Brain microvascular endothelial cell (primary cell): ENCODE results near the gene ADAR.

Experiments used
- DNase-seq: peaks from one replicate; pipeline ENCODE4 v3.0.0-alpha.2; 2020
- H3K27ac ChIP-seq: fragments of 250-450 bp; sonication (Bioruptor Pico); 2 replicates; pipeline ENCODE4 v1.5.1; 2020; ENCODE audit warnings: mild to moderate bottlenecking, moderate library complexity
- H3K27me3 ChIP-seq: fragments of 250-450 bp; sonication (Bioruptor Pico); replicated peaks from 2 replicates; pipeline ENCODE4 v1.5.1; 2020; ENCODE audit warnings: mild to moderate bottlenecking
- H3K36me3 ChIP-seq: fragments of 250-450 bp; sonication (Bioruptor Pico); replicated peaks from 2 replicates; pipeline ENCODE4 v1.5.1; 2020; ENCODE audit warnings: mild to moderate bottlenecking
- H3K4me3 ChIP-seq: 2 replicates; pipeline ENCODE4 v1.5.1; 2011; ENCODE audit warnings: low read depth, mild to moderate bottlenecking, control low read depth, low read length, moderate library complexity
- in situ Hi-C: cut with HindIII; loops from 2 replicates; pipeline ENCODE4 v1.10.0; 2017; ENCODE audit warnings: low sequenced_read_pairs, low pct_ligation_motif_present
- TF ChIP-seq, protein P1 (sequence below): IDR thresholded peaks from 2 replicates; pipeline ENCODE4 v1.5.1; 2011; ENCODE audit warnings: low read depth, mild to moderate bottlenecking, moderate library complexity, low read length, control low read depth, inconsistent platforms; ENCODE audit errors: missing control alignments

Gene ADAR

DNA sequence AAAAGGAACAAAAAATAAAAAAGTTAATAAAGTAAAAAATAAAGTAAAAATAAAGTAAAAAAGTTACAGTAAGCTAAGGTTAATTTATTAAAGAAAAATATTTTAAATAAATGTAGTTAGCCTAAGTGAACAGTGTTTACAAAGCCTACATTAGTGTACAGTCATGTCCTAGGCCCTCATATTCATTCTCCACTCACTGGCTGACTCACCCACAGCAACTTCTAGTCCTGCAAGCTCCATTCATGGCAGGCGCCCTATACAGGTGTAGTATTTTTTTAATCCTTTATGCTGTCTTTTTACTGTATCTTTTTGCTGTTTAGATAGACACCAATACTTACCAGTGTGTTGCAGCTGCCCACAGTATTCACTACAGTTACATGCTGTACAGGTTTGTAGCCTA lies 12.4 kb downstream of the ADAR start:
- in situ Hi-C loops: no loop called here
- Histone ChIP-seq H3K36me3 (peaks cover 72% of the 10 kb centered on the region), H3K4me3 (no peak overlapping the region), H3K27me3 (no peaks in the 10 kb centered on the region), H3K27ac (no peak overlapping the region)
- DNase-seq: no peak
- TF ChIP-seq, protein P1, sequence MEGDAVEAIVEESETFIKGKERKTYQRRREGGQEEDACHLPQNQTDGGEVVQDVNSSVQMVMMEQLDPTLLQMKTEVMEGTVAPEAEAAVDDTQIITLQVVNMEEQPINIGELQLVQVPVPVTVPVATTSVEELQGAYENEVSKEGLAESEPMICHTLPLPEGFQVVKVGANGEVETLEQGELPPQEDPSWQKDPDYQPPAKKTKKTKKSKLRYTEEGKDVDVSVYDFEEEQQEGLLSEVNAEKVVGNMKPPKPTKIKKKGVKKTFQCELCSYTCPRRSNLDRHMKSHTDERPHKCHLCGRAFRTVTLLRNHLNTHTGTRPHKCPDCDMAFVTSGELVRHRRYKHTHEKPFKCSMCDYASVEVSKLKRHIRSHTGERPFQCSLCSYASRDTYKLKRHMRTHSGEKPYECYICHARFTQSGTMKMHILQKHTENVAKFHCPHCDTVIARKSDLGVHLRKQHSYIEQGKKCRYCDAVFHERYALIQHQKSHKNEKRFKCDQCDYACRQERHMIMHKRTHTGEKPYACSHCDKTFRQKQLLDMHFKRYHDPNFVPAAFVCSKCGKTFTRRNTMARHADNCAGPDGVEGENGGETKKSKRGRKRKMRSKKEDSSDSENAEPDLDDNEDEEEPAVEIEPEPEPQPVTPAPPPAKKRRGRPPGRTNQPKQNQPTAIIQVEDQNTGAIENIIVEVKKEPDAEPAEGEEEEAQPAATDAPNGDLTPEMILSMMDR: no peak

DNA sequence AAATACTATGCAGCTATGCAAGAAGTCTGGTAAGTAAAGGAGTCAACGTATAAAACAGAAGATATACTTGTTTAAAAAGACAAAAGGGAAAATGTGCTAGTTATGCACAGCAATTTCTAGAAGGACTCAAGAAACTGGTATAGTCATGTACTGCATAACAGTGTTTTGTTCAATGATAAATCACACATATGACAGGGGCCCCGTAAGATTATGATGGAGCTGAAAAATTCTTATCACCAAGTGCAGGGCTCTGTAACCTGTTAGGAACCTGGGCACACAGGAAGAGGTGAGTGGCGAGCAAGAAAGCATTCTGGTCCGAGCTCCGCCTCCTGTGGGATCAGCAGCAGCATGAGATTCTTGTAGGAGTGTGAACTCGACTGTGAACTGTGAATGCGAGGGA lies 13.2 kb downstream of the ADAR start:
- in situ Hi-C loops: no loop called here
- DNase-seq: no peak
- TF ChIP-seq, protein P1: no peak
- Histone ChIP-seq H3K36me3 (peaks cover 77% of the 10 kb centered on the region), H3K27me3 (no peaks in the 10 kb centered on the region), H3K4me3 (no peak overlapping the region), H3K27ac (no peak overlapping the region)

DNA sequence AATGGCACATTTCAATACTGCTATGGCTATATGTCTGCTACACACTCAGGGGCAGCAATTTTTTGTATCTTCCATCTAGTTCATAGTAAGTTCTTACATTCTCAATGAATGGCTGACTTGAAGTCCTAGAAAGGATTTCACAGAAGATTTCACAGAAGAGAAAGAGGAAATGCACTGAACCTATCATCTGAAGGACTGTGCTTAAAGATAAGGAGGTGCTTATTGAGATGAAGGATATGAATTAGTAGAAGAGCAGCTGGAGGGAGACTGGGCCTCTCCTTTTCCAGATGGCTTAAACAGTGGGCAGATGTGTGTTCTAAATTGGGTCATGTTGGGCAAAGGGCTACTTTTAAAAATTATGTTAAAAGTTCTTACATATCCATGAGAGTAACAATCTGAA lies 14.6 kb downstream of the ADAR start:
- no peak overlapping the region for H3K4me3 ChIP-seq
- peaks cover 87% of the 10 kb centered on the region for H3K36me3 ChIP-seq
- no peak for DNase-seq
- no peaks in the 10 kb centered on the region for H3K27me3 ChIP-seq
- H3K27ac ChIP-seq: no peak overlapping the region
- in situ Hi-C loops: no loop called here
- TF ChIP-seq, protein P1: no peak

DNA sequence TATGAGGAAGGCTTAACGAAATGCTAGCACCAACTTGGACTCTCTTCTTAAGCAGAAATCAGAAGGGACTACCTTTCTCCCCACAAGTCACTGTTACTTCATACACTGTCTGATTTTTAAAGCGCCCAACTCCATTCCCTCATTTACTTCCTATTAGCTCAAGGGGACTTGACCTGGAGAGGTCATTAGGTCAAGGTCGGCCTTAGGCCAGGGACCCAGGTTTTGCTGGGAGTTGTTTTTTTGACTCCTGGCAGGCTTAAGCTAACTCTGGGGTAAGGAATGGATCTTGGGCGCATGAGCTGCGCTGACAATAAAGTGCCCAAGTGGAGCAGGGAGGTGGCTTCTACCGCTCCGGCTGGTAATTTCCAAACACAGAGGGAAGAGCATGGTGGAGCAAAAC lies 16.8 kb downstream of the ADAR start:
- in situ Hi-C loops: no loop called here
- TF ChIP-seq, protein P1: no peak
- Histone ChIP-seq H3K36me3 (peaks cover 82% of the 10 kb centered on the region), H3K27me3 (no peaks in the 10 kb centered on the region), H3K27ac (no peak overlapping the region), H3K4me3 (no peak overlapping the region)
- no peak for DNase-seq

DNA sequence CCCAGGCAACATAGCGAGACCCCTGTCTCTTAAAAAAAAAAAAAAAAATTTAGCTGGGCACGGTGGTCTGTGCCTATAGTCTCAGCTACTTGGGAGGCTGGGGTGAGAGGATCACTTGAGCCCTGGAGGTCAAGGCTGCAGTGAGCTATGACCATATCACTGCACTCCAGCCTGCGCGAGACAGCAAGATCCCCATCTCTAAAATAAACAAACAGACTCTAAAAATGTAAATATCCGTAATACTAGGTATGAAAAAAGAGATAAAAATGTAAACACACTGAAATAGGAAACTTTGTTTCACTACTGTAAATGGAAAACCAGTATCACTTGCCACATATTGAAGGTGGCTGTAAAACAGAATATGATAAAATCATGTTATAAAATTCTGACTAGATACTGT lies 17.2 kb downstream of the ADAR start:
- Histone ChIP-seq H3K27ac (no peak overlapping the region), H3K36me3 (peaks cover 82% of the 10 kb centered on the region), H3K4me3 (no peak overlapping the region), H3K27me3 (no peaks in the 10 kb centered on the region)
- no peak for DNase-seq
- TF ChIP-seq, protein P1: no peak
- in situ Hi-C loops: no loop called here

DNA sequence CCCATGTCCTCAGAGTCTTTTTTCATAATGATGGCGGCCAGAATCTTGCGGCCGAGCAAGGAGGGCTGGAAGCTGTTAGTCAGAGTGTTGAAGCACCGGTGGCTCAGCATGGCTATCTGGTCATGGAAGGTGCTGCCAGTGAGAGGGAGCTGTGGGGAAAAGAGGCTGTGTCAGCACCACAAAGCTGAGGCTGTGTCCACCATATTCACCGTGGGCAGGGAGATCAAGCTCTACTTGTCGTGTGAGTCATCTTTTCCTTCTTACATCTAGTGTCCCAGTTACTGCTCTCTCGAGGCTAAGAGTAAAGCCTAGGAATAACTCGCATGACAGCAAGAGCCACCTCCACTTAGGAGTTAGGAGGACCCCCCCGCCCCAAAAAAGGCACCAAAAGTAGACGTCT lies 18.2 kb downstream of the ADAR start:
- in situ Hi-C loops: no loop called here
- TF ChIP-seq, protein P1: no peak
- Histone ChIP-seq H3K27ac (no peak overlapping the region), H3K36me3 (peaks cover 85% of the 10 kb centered on the region), H3K4me3 (no peak overlapping the region), H3K27me3 (no peaks in the 10 kb centered on the region)
- no peak for DNase-seq
